HG03575 (cell line): ENCODE data around the gene SSTR1.

Experiments
- ATAC-seq: cut with Tn5 transposase; IDR thresholded peaks from one replicate; pipeline ENCODE4 v1.9.1; 2021; ENCODE audit not compliant: unreplicated experiment, insufficient number of reproducible peaks, low FRiP score; ENCODE audit errors: extremely low read depth

SSTR1 gene

GRCh38 chr14:38201137-38201828 is 6.4 kb upstream of the SSTR1 start:
- ATAC-seq = no peak

GRCh38 chr14:38202444-38203191 is 5.1 kb upstream of the SSTR1 start:
- no peak for ATAC-seq

GRCh38 chr14:38203929-38204718 is 3.6 kb upstream of the SSTR1 start:
- no peak for ATAC-seq

- no peak for ATAC-seq
These were observed 3.0 kb upstream of the SSTR1 start for GRCh38 chr14:38204719-38205115.

- ATAC-seq = no peak
These were observed 2.4 kb upstream of the SSTR1 start for GRCh38 chr14:38205119-38205813.

- no peak for ATAC-seq
These were observed 1.6 kb upstream of the SSTR1 start for GRCh38 chr14:38205949-38206665.

GRCh38 chr14:38206689-38207376 is 871 bp upstream of the SSTR1 start:
- ATAC-seq = no peak

- ATAC-seq = no peak
These were observed 348 bp upstream of the SSTR1 start for GRCh38 chr14:38207377-38207735.

- no peak for ATAC-seq
These were observed 1.2 kb downstream of the SSTR1 start for GRCh38 chr14:38208618-38209562.

- no peak for ATAC-seq
These were observed 2.2 kb downstream of the SSTR1 start for GRCh38 chr14:38209572-38210557.

GRCh38 chr14:38210587-38211216 is 3.0 kb downstream of the SSTR1 start:
- ATAC-seq = no peak

- no peak for ATAC-seq
These were observed 3.6 kb downstream of the SSTR1 start for GRCh38 chr14:38211255-38211735.

GRCh38 chr14:38212111-38212510 is 4.4 kb downstream of the SSTR1 start:
- no peak for ATAC-seq

- no peak for ATAC-seq
These were observed 5.3 kb downstream of the SSTR1 start for GRCh38 chr14:38213001-38213400.

GRCh38 chr14:38217553-38217952 is 9.8 kb downstream of the SSTR1 start:
- no peak for ATAC-seq

- no peak for ATAC-seq
These were observed 13.4 kb downstream of the SSTR1 start for GRCh38 chr14:38221077-38221476.
